HG02623 (cell line): Measurements from ENCODE around the gene CUTC.
A peak's percentile ranks its signal among the peaks of the same experiment; 100 is the strongest.
"Not testable (repeated sequence)": the region's sequence is repeated elsewhere in the genome, so short reads cannot be mapped to it uniquely, and the experiment has no call there.

ENCODE experiments used
- ATAC-seq: cut with Tn5 transposase; IDR thresholded peaks from one replicate; pipeline ENCODE4 v1.9.1; 2021; ENCODE audit warnings: moderate library complexity; ENCODE audit not compliant: unreplicated experiment

Gene CUTC

DNA sequence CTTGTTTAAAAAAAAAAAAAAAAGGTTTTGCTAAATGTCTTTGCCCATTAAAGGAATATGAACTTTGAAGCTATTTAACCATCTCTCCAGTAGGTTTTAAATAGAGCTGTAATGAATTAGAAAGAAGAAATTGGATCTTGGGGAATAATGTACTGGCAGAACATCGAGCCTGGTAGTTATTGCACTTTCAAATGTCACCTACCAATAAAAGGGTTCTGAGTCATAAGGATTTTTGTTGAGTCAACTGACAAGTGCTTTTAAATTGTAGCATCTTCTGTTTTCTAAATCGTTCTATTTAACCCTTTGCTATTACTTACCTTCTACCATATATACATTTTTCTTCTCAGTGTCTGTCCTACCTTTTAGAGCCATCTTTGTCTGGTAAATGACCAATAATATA, 10.7 kb downstream of the CUTC start:
- ATAC-seq: no peak

DNA sequence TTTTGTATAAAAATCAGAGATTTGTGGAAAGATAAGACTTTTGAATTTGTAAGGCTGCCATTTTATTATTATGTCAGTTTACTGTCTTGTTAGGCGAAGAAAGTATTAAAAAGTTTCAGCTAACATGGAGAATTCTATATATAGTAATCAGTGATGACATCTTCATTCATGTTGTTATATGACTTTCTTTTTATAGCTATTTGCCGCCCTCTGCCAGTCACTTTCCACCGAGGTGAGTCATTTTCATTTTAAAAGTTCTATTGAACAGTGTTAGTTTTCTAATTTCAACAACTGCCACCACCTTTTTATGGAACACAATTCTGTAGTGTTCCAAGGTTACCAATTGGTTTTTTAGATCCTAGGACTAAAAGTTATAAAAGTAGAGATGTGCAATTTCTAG, 11.8 kb downstream of the CUTC start:
- no peak for ATAC-seq

DNA sequence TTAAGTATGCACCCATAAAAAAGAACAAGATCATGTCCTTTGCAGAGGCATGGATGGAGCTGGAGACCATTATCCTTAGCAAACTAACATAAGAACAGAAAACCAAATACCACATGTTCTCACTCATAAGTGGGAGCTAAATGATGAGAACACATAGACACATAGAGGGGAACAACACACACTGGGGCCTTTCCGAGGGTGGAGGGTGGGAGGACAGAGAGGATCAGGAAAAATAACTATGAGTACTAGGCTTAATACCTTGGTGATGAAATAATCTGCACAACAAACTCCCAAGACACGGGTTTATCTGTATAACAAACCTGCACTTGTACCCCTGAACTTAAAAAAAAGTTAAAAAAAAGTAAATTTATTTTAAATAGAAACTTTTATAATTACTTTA, 14.1 kb downstream of the CUTC start:
- not testable (repeated sequence) for ATAC-seq

DNA sequence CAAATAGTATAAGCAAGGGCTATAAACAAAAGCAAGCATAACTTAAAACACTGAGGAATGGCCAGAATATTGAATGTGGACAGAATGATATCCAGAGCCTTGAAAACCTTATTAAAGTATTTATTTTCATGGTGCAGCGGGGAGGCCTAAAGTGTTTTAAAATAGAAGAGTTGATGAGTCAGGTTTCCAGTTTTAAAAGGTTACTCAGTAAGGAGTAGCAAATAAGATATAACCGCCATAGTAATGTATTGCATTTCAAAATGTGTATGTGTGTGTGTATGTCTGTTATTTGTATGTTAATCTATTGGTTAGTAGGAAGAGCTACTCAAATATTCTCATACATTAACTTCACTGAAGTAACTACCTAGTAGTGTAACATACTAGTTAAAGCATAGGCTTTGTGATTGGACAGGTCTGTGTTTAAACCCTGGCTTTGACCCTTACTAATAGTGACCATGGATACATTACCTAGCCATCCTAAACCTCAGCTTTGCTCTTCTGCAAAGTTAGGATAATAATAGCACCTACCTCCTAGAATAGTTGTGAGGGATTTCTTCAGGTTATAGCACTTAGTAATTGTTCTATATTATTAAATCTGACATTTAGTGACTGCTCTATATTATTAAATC, 16.9 kb downstream of the CUTC start:
- no peak for ATAC-seq

DNA sequence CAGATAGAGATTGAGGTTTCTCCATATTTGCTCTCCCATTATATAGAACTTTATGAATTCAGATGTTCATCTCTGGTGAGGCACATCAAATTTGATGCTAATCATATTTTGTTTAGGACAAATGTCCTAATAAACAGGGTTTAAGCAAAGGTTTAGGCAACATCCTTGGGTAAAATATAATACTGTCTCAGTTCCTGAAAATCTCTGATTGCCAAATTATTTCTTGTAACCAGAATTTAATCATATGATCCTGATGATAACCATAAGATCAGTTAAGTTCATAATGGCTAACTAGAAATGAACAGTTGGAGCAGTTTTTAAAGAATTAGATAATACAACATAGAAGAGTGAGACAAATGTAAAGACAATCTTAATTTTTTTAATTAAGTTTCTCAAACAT, 18.6 kb downstream of the CUTC start:
- ATAC-seq: no peak

DNA sequence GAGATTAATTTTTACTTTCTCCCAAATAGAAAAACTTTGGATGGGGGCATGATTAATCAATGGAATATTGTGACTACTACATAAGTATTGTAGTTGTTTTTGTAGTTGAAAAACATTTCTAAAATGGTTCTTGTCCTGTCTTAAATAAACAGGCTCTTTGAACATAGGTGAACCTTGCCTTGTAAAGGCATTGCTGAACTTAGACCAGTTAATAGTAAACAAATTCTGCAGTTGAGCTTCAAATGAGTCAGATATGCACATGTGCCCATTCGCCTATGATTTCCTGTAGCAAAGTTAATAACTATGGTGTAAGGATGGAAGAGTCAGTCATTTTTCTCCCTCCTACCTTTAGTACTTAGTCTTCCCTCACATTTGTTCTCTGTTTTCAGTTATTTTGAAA, 22.6 kb downstream of the CUTC start:
- ATAC-seq: no peak

DNA sequence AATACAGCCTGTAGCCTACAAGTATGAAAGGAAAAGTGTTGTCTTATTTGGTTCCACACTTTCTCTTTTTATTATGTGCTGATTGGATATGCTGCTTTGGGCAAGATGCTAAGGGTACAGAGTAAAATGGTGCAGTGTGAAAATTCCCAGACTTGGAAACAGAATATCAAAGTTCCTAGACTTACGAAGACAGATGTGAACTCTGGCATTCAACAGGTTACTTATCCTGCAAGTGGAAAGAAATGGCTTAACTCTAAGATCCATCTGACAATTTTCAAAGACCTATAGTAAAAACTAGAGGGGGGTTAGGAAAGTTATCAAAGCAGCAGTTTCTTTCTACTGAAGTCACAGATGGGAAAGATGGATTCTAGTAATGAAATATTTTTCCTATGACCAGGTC, 24.1 kb downstream of the CUTC start:
- no peak for ATAC-seq

DNA sequence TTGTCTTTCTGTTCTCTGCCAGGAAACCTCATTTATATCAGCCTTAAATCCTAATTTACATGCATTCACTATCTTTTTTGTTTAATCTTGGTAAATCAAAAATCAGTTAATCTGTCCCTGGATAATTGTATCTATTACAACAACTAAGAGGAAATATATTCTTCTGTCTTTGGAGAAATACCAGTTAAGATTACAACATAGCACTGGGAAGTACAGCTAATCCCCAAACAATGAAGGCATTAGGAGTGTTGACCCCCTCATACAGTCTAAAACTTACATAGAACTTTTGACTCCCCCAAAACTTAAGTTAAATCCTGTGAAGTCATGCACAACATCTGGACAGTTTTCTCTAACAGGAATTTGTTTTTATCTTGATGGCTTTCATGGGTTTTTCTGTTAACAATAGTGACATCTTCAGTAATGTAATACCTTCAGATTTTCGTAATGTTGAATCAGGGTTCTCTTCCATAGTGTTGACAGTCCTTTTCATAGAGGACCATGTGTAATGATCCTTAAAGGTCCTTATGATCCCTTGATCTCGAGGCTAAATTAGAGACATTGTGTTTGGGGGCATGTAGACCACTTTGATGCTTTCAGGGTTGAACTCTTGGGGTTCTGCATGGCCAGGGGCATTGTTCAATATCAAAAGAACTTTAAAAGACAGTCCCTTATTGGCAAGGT, 26.3 kb downstream of the CUTC start:
- ATAC-seq: no peak

DNA sequence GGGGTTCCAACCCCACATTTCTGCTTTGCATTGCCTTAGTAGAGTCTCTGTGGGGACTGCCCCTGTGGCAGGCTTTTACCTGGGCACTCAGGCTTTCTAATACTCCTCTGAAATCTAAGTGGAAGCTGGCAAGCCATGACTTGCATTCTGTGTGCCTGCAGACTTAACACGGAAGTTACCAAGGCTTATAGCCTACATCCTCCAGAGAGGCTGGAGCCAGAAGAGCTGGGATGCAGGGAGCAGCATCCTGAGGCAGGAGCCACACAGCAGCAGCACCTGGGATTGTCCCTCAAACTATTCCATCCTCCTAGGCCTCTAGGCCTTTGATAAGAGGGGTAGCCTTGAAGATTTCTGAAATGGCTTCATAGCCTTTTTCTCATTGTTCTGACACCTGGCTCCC, 28.3 kb downstream of the CUTC start:
- no peak for ATAC-seq

DNA sequence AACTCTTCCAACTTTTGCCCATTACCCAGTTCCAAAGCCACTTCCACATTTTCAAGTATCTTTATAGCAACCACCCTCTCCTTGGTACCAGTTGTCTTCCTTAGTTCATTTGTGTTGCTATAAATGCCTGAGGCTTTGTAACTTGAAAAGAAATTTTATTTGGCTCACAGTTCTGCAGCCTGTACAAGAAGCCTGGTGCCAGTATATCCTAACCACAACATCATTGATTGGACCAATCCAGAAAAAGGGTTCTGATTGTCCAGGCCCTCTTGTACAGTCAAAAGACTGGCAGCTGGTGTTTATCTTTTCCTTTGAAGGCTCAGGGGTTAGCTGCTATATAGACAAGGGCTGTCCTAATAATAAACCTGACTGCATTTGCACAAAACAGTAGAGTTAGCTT, 29.3 kb downstream of the CUTC start:
- no peak for ATAC-seq

DNA sequence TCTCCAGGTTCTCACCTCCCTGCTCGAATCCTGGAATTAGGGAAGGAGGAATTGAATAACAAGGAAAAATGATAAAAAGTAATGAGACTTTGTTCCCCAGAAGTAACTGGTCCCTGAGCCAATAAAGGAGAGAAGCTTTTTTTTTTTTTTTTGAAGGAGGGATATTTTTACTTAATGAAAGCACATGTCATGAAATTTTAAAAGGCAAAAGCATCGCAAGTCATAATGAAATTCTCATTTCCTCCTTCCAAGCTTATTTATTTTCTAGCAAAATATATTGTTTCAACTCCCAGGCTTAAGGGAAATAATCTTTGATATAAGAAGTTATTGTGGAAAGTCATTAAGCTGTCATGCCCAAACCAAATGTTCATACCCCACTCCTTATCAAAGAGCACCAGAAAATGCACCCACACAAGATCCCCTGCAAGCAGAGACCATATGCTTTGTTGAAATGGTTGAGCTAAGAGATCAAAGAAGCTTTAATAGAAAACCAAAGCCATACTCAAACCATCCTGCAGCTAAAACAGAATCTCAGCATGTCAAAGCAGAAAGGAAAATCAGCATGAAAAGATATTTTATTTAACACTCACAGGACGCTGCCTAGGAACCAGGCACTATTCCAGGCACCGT, 33.8 kb downstream of the CUTC start:
- no peak for ATAC-seq

DNA sequence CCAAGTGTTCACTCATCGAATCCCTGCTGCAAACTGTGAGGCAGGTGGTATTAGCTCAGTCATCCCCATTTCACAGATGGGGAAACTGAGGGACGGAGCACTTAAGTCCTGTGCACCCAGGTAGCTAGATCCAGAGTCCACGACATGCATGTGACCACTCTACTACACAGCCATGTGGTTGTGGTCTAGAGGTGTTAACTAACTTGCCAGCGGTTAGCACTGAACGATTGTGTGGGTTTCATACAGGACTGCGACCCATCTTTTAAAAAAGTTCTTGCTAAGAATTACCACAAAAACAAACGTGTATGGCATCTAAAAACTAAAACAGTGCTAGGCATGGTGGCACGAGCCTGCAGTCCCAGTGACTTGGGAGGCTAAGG, 34.3 kb downstream of the CUTC start:
- no peak for ATAC-seq

DNA sequence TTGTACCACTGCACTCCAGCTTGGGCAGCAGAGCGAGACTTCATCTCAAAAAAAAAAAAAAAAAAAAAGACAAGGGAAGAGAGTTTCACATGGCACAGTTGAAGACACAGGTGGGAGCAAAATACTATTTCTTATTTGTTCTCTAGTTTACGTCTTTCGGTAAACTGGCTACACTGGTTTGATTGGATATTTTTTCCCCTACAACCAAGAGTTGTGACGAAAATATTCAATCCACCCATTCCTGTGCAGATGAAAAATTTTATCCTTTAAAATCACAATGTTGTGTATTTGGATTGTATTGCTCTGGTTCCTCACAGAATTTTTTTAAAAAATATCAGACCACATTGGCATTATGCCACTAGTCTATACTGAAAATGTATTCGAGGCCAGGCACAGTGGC, 35.9 kb downstream of the CUTC start:
- no peak for ATAC-seq

DNA sequence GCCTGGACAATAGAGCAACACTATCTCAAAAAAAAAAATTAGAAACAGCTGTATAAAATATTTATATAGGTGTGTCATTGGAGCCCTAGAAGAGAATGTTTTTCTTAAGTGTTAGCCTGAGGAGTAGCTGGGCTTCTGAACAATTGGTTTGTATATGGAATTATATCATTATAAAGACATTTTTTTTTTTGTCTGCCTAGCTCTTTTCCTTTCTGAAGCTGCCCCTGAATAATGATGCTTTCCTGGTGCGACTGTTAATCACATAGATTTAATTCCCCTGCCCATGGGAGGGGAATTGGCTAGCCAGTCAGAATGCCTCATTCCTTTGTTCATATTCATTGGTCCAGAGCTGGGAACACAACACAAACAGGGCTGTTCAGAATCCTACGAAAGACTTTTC, 36.5 kb downstream of the CUTC start:
- ATAC-seq: no peak

DNA sequence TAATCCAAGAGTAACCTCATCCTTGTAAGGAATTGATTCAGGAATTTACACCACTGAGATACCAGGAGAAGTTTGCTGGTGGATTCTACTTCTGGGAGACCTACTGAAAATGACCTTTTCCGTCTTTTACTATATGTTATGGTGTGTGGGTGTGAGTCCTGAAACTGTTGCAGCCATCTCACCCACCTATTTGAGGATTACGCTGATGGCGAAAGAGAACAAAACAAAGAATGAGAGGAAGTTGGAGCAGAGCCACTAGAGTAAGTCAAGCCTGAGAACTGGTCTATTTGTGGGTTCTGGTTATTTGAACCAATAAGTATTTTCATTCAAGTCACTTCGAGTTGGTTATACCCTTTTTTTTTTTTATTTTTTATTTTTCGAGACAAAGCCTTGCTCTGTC, 37.7 kb downstream of the CUTC start:
- no peak for ATAC-seq

DNA sequence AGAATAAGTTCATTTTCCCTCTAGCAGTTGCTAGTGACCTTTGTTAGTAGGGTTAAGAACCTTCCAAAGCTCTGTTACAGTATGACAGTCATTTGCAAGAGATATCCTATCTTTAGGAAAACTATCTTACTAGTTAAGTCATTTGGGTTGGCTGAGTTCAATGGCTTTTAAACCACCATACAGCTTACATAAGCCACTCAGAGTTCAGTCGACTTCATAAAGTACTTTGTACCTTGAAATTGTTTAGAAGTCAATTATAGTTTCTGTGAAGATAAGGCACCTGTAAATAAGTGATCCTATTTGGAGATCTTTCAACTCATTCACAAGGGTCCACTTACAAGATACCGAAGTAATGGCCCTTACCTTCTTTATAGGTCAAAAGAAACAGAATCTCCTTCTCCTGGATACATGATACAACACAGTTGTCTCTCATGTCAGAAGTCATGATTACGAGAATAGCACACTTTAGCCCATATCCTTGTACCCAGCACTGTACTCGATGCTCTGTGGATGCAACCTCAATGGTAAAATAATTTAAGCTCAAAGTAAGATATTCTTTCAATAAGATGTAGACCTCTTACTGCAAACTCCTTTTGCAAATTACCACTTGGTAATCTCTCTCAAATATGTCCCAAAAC, 38.5 kb downstream of the CUTC start:
- ATAC-seq: no peak

DNA sequence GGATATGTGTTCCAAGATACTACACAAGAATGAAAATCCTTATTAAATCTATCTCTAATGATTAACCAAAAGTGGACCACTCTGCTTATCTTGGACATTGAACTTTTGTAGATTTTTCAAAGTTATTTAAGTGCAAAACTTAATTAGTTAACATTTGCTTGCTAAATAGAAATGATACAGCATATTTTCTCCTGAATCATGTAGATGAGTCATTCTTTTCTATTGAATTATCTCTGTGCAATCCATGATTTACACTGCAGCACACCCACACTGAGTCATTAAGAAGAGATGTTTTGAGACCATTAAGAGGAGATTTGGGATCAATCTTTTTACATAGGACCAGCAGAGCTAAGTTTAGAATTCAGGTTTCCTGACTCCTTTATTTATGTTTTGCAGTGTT, 43.8 kb downstream of the CUTC start:
- ATAC-seq: no peak

DNA sequence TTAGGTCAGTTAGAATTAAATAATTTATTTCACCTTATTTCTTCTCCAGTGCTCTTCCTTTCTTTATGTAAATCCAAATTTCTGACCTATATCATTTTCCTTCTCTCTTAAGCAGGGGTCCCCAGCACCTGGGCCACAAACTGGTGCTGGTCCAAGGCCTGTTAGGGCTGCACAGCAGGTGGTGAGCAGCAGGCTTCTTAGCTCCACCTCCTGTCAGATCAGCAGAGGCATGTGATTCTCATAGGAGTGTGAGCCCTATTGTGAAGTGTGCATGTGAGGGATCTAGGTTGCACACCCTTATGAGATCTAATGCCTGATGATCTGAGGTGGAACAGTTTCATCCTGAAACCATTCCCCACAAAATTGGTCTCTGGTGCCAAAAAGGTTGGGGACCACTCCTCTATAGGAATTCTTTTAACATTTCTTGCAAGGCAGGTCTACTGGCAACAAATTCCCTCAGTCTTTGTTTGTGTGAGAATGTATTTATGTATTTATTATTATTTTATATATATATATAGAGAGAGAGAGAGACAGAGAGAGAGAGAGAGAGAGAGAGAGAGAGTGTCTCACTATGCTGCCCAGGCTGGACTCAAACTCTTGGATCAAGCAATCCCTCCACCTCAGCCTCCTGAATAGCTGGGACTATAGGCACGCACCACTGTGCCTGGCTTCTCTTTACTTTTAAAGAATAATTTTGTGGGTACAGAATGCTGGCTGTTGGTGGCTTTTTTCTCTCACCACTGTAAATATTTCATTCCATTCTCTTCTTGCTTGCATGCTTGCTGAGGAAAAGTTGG, 46.1 kb downstream of the CUTC start:
- peak; percentile 53 for ATAC-seq

DNA sequence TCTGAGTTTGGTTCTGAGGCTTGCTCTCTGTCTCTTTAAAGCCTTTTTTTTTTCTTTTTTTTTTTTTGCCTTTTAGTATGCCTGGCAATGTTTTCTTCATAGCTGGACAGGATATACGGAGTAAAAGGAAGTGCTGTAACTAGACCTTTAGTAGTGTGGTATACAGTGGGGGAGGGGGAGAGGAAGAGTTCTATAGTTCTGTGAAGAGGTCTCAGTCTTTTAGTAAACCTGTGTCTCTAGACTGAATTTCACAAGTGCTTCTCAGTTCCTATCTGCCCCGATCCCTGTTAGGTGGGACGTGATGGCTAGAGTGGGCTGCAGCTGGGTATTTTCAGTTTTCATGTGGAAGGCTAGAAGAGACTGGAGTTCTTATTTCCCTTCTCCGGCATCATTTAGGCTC, 47.3 kb downstream of the CUTC start:
- ATAC-seq: no peak

DNA sequence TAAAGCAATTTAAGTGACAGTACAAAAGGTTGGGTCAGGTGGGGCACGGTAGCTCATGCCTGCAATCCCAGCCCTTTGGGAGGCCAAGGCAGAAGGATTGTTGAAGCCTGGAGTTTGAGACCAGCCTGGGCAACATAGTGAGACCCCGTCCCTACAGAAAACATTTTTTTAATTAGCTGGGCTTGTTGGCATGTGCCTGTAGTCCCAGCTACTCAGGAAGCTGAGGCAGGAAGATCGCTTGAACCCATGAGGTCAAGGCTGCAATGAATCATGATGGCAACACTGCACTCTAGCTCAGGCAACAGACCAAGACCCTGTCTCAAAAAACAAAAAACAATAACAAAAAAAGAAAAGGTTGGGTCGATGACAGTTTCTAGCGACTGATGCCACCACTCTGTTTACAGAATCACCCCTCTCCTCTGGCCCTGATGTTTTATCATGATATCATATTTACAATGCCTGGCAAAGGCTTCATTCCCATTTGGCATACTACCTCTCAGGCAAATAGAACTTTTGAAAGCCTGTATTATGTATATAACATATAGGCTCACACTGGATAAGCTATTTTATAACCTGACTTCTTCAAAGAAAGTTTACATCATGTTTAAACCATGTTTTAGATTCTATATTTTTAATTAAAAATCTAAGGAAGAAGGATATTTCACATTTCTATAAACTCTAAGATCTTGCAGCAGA, 49.8 kb downstream of the CUTC start:
- ATAC-seq: no peak
